Sigmoid colon (tissue), 7 donors: ENCODE data around the gene ADAP2. TPM values are rescaled to one million over a fixed set of nuclear protein-coding genes. Genes with fewer than 3 reads are reported as not detected.

Source experiments
- DNase-seq: peaks from one replicate; pipeline ENCODE4 v3.0.0-alpha.2; 2019
- H3K27ac ChIP-seq, 4 donors: fragments of 200-600 bp; sonication (generic); one replicate each; pipeline ENCODE4 v1.5.1; 2016 to 2019; ENCODE audit warnings: mild to moderate bottlenecking in 1 of 4
- H3K27me3 ChIP-seq, 3 donors: fragments of 200-600 bp; sonication (generic); one replicate each; pipeline ENCODE4 v1.5.1; 2019; ENCODE audit warnings: mild to moderate bottlenecking in 1 of 3
- H3K36me3 ChIP-seq, 4 donors: fragments of 200-600 bp; sonication (generic); one replicate each; pipeline ENCODE4 v1.5.1; 2016 to 2019
- H3K4me1 ChIP-seq, 4 donors: fragments of 200-600 bp; sonication (generic); one replicate each; pipeline ENCODE4 v1.5.1; 2017 to 2019
- H3K4me3 ChIP-seq, 4 donors: fragments of 200-600 bp; sonication (generic); one replicate each; pipeline ENCODE4 v1.5.1; 2017 to 2019; ENCODE audit warnings: mild to moderate bottlenecking in 2 of 4, moderate library complexity in 1 of 4
- H3K9me3 ChIP-seq, 4 donors: fragments of 200-600 bp in 3 of 4; sonication (generic) in 3 of 4; one replicate each; pipeline versions ENCODE4 v1.5.1 to v1.6.1; 2013 to 2019
- EP300 ChIP-seq, 4 donors: sonication (generic); formaldehyde crosslinking; IDR thresholded peaks; one replicate each; pipeline ENCODE4 v1.6.1; 2017; ENCODE audit warnings: antibody characterized with exemption in 4 of 4
- POLR2A ChIP-seq, 2 donors: fragments of 450-650 bp; IDR thresholded peaks; one replicate each; pipeline ENCODE4 v1.6.1; 2016; ENCODE audit warnings: antibody characterized with exemption in 2 of 2, mild to moderate bottlenecking in 2 of 2, moderate library complexity in 2 of 2
- POLR2AphosphoS5 ChIP-seq, 4 donors: sonication (generic); formaldehyde crosslinking; IDR thresholded peaks; one replicate each; pipeline ENCODE4 v1.6.1; 2017; ENCODE audit warnings: antibody characterized with exemption in 4 of 4
- WGBS, 2 donors: extraction: QIAGEN DNeasy Blood & Tissue Kit; methylation state at CpG; one replicate each; pipeline ENCODE4 v1.1.7; 2013; 5-methylcytosine and 5-hydroxymethylcytosine counted together
- intact Hi-C: fragments of 100-400 bp; cut with DNase I; formaldehyde crosslinking; loops from one replicate; pipeline ENCODE4 v1.15.1; 2023
- polyA plus RNA-seq, 3 donors: library from polyadenylated mRNA; stranded (reverse); fragments of 200-250 nt; gene quantifications; one replicate each; pipeline ENCODE4 v1.2.3, GENCODE V29; 2013
- small RNA-seq, 3 donors: library from RNA; depleted of rRNA; stranded (forward); fragments of <200 nt; gene quantifications; one replicate each; pipeline ENCODE3, GENCODE V24; 2016
- total RNA-seq, 4 donors: library from RNA; depleted of rRNA; stranded (reverse); fragments of >200 nt; gene quantifications; one replicate each; pipeline ENCODE4 v1.1.0, GENCODE V29; 2016
- TF ChIP-seq, protein P1 (sequence below), 4 experiments: fragments of 450-650 bp in 3 of 4; fragments of 200-600 bp in 1 of 4; IDR thresholded peaks; one replicate each; pipeline ENCODE4 v1.5.1; 2016 to 2019; ENCODE audit warnings: antibody characterized with exemption in 4 of 4, mild to moderate bottlenecking in 3 of 4, moderate library complexity in 2 of 4
- donor health status: healthy with polysubstance abuse.
- donor health status: Bipolar disorder and iron deficiency.
- donor health status: healthy.

ADAP2 gene
- total and polyA plus RNA-seq, 7 donors = 9.0 to 20.8 (median 15.0) TPM

GRCh38 chr17:31004160-31004559, 82.4 kb downstream of the ADAP2 start:
- no peaks in the 10 kb centered on the region for H3K27me3 ChIP-seq
- no peak for DNase-seq
- peaks cover 0 to 37% (median 0%) of the 10 kb centered on the region in 4 donors for H3K36me3 ChIP-seq
- H3K27ac ChIP-seq = no peak overlapping the region
- WGBS, 2 donors = 93 to 98% methylated on average over 2 of the region's 2 CpGs
- peaks cover 0 to 7% (median 0%) of the 10 kb centered on the region in 4 donors for H3K4me1 ChIP-seq
- H3K4me3 ChIP-seq = no peak overlapping the region
- TF ChIP-seq, protein P1, sequence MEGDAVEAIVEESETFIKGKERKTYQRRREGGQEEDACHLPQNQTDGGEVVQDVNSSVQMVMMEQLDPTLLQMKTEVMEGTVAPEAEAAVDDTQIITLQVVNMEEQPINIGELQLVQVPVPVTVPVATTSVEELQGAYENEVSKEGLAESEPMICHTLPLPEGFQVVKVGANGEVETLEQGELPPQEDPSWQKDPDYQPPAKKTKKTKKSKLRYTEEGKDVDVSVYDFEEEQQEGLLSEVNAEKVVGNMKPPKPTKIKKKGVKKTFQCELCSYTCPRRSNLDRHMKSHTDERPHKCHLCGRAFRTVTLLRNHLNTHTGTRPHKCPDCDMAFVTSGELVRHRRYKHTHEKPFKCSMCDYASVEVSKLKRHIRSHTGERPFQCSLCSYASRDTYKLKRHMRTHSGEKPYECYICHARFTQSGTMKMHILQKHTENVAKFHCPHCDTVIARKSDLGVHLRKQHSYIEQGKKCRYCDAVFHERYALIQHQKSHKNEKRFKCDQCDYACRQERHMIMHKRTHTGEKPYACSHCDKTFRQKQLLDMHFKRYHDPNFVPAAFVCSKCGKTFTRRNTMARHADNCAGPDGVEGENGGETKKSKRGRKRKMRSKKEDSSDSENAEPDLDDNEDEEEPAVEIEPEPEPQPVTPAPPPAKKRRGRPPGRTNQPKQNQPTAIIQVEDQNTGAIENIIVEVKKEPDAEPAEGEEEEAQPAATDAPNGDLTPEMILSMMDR (IDR thresholded peaks at IDR 0.05) = no peak
- no peak for TF ChIP-seq POLR2AphosphoS5 (IDR thresholded peaks at IDR 0.05)
- no peak for TF ChIP-seq EP300 (IDR thresholded peaks at IDR 0.05)
- no peak for TF ChIP-seq POLR2A (IDR thresholded peaks at IDR 0.05)
- no peaks in the 10 kb centered on the region for H3K9me3 ChIP-seq
- intact Hi-C loops = no loop called here

- Histone ChIP-seq H3K9me3 (no peaks in the 10 kb centered on the region), H3K27me3 (no peaks in the 10 kb centered on the region), H3K36me3 (peaks cover 0 to 8% (median 0%) of the 10 kb centered on the region in 4 donors), H3K27ac (peak overlapping the region; percentile 72 to 92 (median 83)), H3K4me3 (peak overlapping the region; percentile 49 to 66 (median 63)), H3K4me1 (peaks cover 0 to 7% (median 0%) of the 10 kb centered on the region in 4 donors)
- intact Hi-C loops = loop anchor here (1.0 to 5.0 kb wide), 3 partner anchors 36 to 207 kb away; partner anchors contain the start of gene RNF135
- TF ChIP-seq EP300 (IDR thresholded peaks at IDR 0.05) (no peak), POLR2AphosphoS5 (IDR thresholded peaks at IDR 0.05) (no peak), POLR2A (IDR thresholded peaks at IDR 0.05) (no peak)
- TF ChIP-seq, protein P1 (IDR thresholded peaks at IDR 0.05) = no peak
- DNase-seq = no peak
- WGBS, 2 donors = 70 to 75% methylated on average over 9 of the region's 9 CpGs
Measured at GRCh38 chr17:31007695-31008373, 86.1 kb downstream of the ADAP2 start.

DNA sequence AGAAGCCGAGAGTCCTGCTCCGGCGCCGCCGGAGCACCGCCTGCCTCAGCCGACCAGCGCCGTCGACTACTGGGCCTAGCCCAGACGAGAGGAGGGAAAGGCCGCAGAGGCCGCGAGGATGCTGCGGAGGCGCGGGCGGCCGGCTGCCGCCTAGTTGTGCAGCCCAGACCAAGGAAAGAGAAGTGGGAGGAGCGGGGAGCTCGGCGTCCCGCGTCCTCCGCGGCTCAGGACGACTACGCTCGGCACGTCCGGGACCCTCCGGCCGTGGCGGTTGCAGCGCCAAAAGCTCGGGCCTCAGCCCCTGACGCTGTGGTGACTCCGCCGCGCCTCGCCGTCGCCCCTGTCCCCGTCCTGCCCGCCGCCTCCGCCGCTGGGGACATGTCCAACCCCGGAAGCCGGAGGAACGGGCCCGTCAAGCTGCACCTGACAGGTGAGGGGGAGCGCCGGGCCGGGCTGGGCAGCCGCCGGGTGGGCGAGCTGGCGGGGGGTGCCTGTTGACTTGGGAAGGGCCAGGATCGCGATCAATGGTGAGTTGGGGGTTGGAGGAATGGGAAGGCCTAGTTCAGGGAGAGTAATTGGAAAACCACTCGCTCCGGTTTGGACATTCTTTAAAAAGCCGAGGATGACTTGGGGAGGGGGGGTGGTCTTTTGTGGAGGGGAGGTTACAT, 86.8 kb downstream of the ADAP2 start:
- TF ChIP-seq POLR2A (IDR thresholded peaks at IDR 0.05) = no peak
- peak in 2 of 4 donors; percentile 36 to 46 for TF ChIP-seq POLR2AphosphoS5 (IDR thresholded peaks at IDR 0.05)
- TF ChIP-seq EP300 (IDR thresholded peaks at IDR 0.05) = no peak
- 0 to 1% methylated on average over 65 of the region's 65 CpGs for WGBS, 2 donors
- Histone ChIP-seq H3K36me3 (peaks cover 0 to 1% (median 0%) of the 10 kb centered on the region in 4 donors), H3K4me3 (peak overlapping the region; percentile 49 to 66 (median 63)), H3K27ac (peak overlapping the region; percentile 72 to 92 (median 83)), H3K9me3 (no peaks in the 10 kb centered on the region), H3K27me3 (no peaks in the 10 kb centered on the region), H3K4me1 (peaks cover 0 to 7% (median 0%) of the 10 kb centered on the region in 4 donors)
- DNase-seq = peak; percentile 73
- intact Hi-C loops = loop anchor here (1.0 to 5.0 kb wide), 3 partner anchors 36 to 206 kb away; partner anchors contain the start of gene RNF135

Small RNAs within 50 kb of the gene (small RNA-seq; reads per million reads assigned to genes)
- gene AC138207.3 = 0 reads per million in 3 donors
- 0 reads per million in 3 donors for gene RN7SL138P

Other genes with a start within 250 kb of the ADAP2 start
- 10 to 100 TPM in 2 of 4 donors, 1 to 10 TPM in 2; 7.2 to 11.4 (median 9.8) TPM for gene CRLF3, start 97.3 kb upstream of the ADAP2 start, total RNA-seq
- gene CRLF3, start 97.3 kb upstream of the ADAP2 start, polyA plus RNA-seq = 10 to 100 TPM; 10.8 to 17.4 (median 12.9) TPM
- 1 to 10 TPM in 2 of 4 donors, under 1 TPM in 2; 0.71 to 1.7 (median 1.0) TPM for gene ATAD5, start 90.0 kb upstream of the ADAP2 start, total RNA-seq
- gene ATAD5, start 90.0 kb upstream of the ADAP2 start, polyA plus RNA-seq = 1 to 10 TPM in 1 of 3 donors, under 1 TPM in 2; 0.46 to 1.7 (median 0.60) TPM
- 10 to 100 TPM in 2 of 4 donors, 1 to 10 TPM in 2; 6.9 to 12.3 (median 10.7) TPM for gene TEFM, start 15.7 kb upstream of the ADAP2 start, total RNA-seq
- 10 to 100 TPM; 13.2 to 18.7 (median 14.3) TPM for gene TEFM, start 15.7 kb upstream of the ADAP2 start, polyA plus RNA-seq
- 10 to 100 TPM; 17.9 to 25.3 (median 18.8) TPM for gene RNF135, start 49.1 kb downstream of the ADAP2 start, total RNA-seq
- 10 to 100 TPM; 13.0 to 28.2 (median 26.1) TPM for gene RNF135, start 49.1 kb downstream of the ADAP2 start, polyA plus RNA-seq
- 10 to 100 TPM; 40.7 to 83.8 (median 60.2) TPM for gene NF1, start 173.0 kb downstream of the ADAP2 start, total RNA-seq
- 10 to 100 TPM in 1 of 3 donors, 1 to 10 TPM in 2; 4.8 to 10.6 (median 6.2) TPM for gene NF1, start 173.0 kb downstream of the ADAP2 start, polyA plus RNA-seq